ENCODE data around the gene CNIH2. TPM values are rescaled to one million over a fixed set of nuclear protein-coding genes. Genes with fewer than 3 reads are reported as not detected.

CNIH2 gene
- total RNA-seq, 1 experiment from 2014 or later = 1.3 TPM

- TF ChIP-seq TCF7L2 (IDR thresholded peaks at IDR 0.05; ENCODE audit: borderline replicate concordance, extremely low read depth, insufficient read depth, insufficient read length) (no peak), YY1 (IDR thresholded peaks at IDR 0.05; ENCODE audit: extremely low read depth, insufficient replicate concordance, low read depth, low read length) (no peak), ZFX (IDR thresholded peaks at IDR 0.05) (peak; percentile 57; the same call in 1 of the 2 replicates), FOSL1 (IDR thresholded peaks at IDR 0.05; ENCODE audit: low read depth) (no peak), MAX (IDR thresholded peaks at IDR 0.05) (no peak; the same call in 1 of the 2 replicates), SP1 (IDR thresholded peaks at IDR 0.05; ENCODE audit: low read depth) (no peak), SIN3A (IDR thresholded peaks at IDR 0.05; ENCODE audit: low read depth) (no peak), ELF1 (IDR thresholded peaks at IDR 0.05; ENCODE audit: borderline replicate concordance, low read depth) (no peak), SRF (IDR thresholded peaks at IDR 0.05; ENCODE audit: low read depth) (no peak), RAD21 (IDR thresholded peaks at IDR 0.05; ENCODE audit: low read depth) (peak; percentile 100), REST (IDR thresholded peaks at IDR 0.05; ENCODE audit: low read depth) (no peak)
Observed at GRCh38 chr11:66311965-66312548, 34.1 kb downstream of the CNIH2 start (continued).

All from HCT116 (cell line).